ENCODE results near the gene NLRP12.
A peak's percentile ranks its signal among the peaks of the same experiment; 100 is the strongest.
"Not testable (repeated sequence)": the region's sequence is repeated elsewhere in the genome, so short reads cannot be mapped to it uniquely, and the experiment has no call there.

NLRP12 gene
- long read RNA-seq, donor 1, result 0 reads
- long read RNA-seq, donor 2, result 0 reads
- long read RNA-seq, donor 3, result 0 reads
- long read RNA-seq, donor 4, result 0 reads
- long read RNA-seq, donor 5, result 0 reads
- long read RNA-seq, donor 6, result 0 reads
- long read RNA-seq, donor 7, result 0 reads
- long read RNA-seq, donor 8, result 0 reads

GRCh38 chr19:53824134-53824611, at the start of gene NLRP12:
NLRP12 (minus strand) TSS chr19:53824314; CDS start chr19:53824174, 140 bp downstream.
- DNase-seq, result no peak

- DNase-seq, result no peak
These were observed 48.6 kb upstream of the NLRP12 start for GRCh38 chr19:53872762-53873161.

GRCh38 chr19:53871454-53871853, 47.3 kb upstream of the NLRP12 start:
- no peak for DNase-seq

GRCh38 chr19:53870485-53870844, 46.4 kb upstream of the NLRP12 start:
- DNase-seq, result no peak

GRCh38 chr19:53869805-53870484, 45.8 kb upstream of the NLRP12 start:
- DNase-seq, result not testable (repeated sequence)

GRCh38 chr19:53868892-53869804, 45.0 kb upstream of the NLRP12 start:
- peak; percentile 95 for DNase-seq

- peak; percentile 77 for DNase-seq
These were observed 44.2 kb upstream of the NLRP12 start for GRCh38 chr19:53868091-53868891.

- DNase-seq, result peak; percentile 92
These were observed 43.3 kb upstream of the NLRP12 start, which contains the start of gene MYADM for GRCh38 chr19:53867225-53868090. MYADM (plus strand) TSS chr19:53867883; CDS start chr19:53873530, 5,647 bp downstream.

GRCh38 chr19:53866865-53867224, 42.7 kb upstream of the NLRP12 start:
- no peak for DNase-seq

GRCh38 chr19:53865918-53866864, 42.1 kb upstream of the NLRP12 start:
- DNase-seq, result peak; percentile 90

- DNase-seq, result no peak
These were observed 41.4 kb upstream of the NLRP12 start for GRCh38 chr19:53865523-53865917.

- DNase-seq, result no peak
These were observed 40.3 kb upstream of the NLRP12 start for GRCh38 chr19:53864308-53864836.

- DNase-seq, result no peak
These were observed 29.6 kb upstream of the NLRP12 start for GRCh38 chr19:53853707-53854106.

- no peak for DNase-seq
These were observed 25.1 kb upstream of the NLRP12 start for GRCh38 chr19:53849237-53849676.

GRCh38 chr19:53847555-53847954, 23.4 kb upstream of the NLRP12 start:
- DNase-seq, result no peak

GRCh38 chr19:53844849-53845246, 20.7 kb upstream of the NLRP12 start:
- no peak for DNase-seq

GRCh38 chr19:53840914-53841313, 16.8 kb upstream of the NLRP12 start:
- DNase-seq, result not testable (repeated sequence)

GRCh38 chr19:53840241-53840640, 16.1 kb upstream of the NLRP12 start:
- DNase-seq, result not testable (repeated sequence)

- DNase-seq, result not testable (repeated sequence)
These were observed 14.3 kb upstream of the NLRP12 start for GRCh38 chr19:53838446-53838845.

GRCh38 chr19:53832861-53833260, 8.7 kb upstream of the NLRP12 start:
- not testable (repeated sequence) for DNase-seq

Data from right kidney (tissue), 9 donors.